CD4-positive, alpha-beta T cell treated with Interleukin-6 for 4 hours (primary cell): ENCODE results near the gene LSR.
A peak's percentile ranks its signal among the peaks of the same experiment; 100 is the strongest.

ENCODE experiments used
- DNase-seq: peaks from one replicate; pipeline ENCODE4 v3.0.0-alpha.2; 2020; ENCODE audit warnings: mixed read lengths

Gene LSR

GRCh38 chr19:35288331-35288730, 39.5 kb downstream of the LSR start:
- DNase-seq: no peak

DNA sequence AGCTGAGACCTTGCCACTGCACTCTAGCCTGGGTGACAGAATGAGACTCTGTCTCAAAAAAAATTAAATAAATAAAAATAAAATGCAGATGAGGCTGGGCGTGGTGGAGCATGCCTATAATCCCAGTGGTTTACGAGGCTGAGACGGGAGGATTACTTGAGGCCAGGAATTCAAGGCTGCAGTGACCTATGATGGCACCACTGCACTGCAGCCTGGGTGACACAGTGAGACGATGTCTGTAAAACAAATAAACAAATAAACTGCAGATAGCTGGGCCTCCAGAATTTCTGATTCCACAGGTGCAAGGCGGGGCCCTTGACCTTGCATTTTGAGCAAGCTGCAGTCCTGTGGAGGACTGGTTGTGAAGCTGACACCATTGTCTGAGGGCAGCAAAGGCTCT, 40.1 kb downstream of the LSR start:
- no peak for DNase-seq

- DNase-seq: no peak
Measured at GRCh38 chr19:35290381-35291127, 41.8 kb downstream of the LSR start.

GRCh38 chr19:35291259-35291658, 42.5 kb downstream of the LSR start:
- DNase-seq: no peak

GRCh38 chr19:35291916-35292315, 43.1 kb downstream of the LSR start, which contains the start of gene MAG:
MAG (plus strand) TSS chr19:35292161; CDS start chr19:35295409, 3,248 bp downstream.
- DNase-seq: no peak

- no peak for DNase-seq
Measured at GRCh38 chr19:35292421-35293362, 43.9 kb downstream of the LSR start.

DNA sequence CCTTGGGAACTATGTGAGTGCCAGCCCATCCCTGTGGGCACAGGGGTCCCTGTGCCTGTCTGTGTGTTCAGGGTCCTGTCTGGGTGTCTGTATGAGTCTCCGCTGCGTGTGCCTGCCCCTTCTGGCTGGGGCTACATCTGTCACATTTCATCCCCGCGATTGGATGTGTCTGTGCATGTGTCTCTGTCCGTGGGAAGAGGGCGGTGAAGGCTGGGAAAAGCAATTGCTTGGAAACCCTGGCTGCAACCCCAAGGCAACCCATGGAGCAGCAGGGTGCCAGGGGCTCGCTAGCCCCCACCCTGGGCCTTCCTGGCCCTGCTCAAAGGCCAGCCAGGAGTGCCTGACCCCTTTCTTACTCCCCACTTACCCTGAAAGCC, 44.5 kb downstream of the LSR start:
- DNase-seq: no peak

- DNase-seq: no peak
Measured at GRCh38 chr19:35293808-35294207, 45.0 kb downstream of the LSR start.

DNA sequence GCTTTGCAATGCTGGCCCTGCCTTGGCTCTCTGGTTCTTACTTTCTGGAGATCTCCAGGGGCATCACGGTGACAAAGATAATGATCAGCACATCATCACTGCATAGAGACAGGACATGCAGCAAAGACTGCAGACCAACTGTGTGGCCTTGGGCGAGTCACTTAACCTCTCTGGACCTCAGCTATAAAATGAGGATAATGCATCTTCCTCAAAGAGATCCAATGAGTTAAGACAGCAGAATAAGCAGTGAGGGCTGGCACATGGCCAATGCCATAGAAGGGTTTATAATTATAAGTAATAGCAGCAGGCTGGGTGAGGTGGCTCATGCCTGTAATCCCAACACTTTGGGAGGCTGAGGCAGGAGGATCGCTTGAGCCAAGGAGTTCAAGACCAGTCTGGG, 45.5 kb downstream of the LSR start:
- no peak for DNase-seq

DNA sequence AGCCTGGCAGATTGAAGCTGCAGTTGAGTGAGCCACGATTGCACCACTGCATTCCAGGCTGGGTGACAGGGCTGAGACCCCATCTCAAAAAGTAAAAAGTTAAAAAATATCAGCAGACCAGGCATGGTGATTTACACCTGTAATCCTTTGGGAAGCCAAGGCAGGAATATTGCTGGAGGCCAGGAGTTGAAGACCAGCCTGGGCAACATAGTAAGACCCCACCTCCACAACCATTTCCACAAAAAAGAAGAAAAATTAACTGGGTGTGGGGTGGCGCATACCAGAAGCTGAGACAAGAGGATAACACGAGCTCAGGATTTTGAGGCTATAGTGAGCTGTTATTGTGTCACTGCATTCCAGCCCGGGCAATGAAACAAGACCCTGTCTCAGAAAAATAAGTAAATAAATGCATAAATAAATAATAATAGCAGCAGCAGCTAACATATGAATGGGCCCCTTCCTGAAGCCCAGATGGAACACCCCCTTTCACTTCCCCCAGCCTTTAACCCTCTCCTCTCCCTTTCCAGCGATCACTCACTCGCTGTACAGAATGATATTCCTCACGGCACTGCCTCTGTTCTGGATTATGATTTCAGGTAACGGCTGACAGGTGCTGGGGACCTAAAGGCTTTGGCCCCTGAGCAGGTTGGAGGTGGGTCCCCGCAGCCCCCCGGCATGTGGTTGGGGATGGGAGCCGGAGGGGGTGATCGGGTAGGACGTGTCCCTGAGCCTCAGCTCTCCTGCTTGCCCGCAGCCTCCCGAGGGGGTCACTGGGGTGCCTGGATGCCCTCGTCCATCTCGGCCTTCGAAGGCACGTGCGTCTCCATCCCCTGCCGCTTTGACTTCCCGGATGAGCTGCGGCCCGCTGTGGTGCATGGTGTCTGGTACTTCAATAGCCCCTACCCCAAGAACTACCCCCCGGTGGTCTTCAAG, 46.3 kb downstream of the LSR start:
- no peak for DNase-seq

GRCh38 chr19:35295792-35296462, 47.1 kb downstream of the LSR start:
- peak; percentile 58 for DNase-seq

GRCh38 chr19:35296644-35297514, 48.1 kb downstream of the LSR start:
- DNase-seq: no peak

DNA sequence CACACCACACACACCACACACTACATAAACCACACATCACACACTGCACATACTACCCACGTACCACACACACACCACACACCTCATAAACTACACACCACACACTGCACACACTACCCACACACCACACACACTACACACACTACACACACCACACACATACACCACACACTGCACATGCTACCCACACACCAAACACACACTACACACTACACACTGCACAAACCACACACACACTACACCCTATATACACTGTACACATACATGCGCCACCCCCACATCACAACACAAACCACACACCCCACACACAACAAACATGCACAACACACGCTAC, 48.7 kb downstream of the LSR start:
- DNase-seq: no peak

GRCh38 chr19:35297922-35298321, 49.1 kb downstream of the LSR start:
- DNase-seq: no peak

GRCh38 chr19:35298561-35298972, 49.8 kb downstream of the LSR start:
- no peak for DNase-seq

DNA sequence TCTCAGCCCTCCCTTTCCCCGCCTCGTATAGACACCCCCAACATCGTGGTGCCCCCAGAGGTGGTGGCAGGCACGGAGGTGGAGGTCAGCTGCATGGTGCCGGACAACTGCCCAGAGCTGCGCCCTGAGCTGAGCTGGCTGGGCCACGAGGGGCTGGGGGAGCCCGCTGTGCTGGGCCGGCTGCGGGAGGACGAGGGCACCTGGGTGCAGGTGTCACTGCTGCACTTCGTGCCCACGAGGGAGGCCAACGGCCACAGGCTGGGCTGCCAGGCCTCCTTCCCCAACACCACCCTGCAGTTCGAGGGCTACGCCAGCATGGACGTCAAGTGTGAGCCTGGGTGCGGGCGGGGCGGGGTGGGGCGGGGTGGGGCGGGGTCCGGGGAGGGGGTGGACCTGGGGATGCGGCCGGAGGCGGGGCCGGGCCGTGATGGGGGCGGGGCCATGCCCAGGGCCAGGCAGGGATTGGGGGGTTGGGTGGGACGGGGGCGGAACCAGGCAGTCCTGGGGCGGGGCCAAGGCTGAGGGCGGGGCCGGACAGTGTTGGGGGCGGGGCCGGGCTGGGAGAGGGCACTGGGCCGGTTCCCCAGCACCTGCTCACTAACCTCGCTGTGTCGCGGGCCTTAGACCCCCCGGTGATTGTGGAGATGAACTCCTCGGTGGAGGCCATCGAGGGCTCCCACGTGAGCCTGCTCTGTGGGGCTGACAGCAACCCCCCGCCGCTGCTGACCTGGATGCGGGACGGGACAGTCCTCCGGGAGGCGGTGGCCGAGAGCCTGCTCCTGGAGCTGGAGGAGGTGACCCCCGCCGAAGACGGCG, 50.9 kb downstream of the LSR start:
- no peak for DNase-seq

GRCh38 chr19:35300339-35300649, 51.5 kb downstream of the LSR start:
- DNase-seq: no peak

- DNase-seq: no peak
Measured at GRCh38 chr19:35301961-35302360, 53.2 kb downstream of the LSR start.

DNA sequence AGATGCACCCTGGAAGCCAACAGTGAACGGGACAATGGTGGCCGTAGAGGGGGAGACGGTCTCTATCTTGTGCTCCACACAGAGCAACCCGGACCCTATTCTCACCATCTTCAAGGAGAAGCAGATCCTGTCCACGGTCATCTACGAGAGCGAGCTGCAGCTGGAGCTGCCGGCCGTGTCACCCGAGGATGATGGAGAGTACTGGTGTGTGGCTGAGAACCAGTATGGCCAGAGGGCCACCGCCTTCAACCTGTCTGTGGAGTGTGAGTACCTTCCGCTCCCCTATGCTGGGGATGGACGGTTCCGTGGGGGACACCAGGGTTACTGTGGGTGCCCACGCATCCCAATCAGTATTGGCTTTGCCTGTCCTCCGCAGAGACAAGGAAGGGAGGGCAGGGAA, 53.6 kb downstream of the LSR start:
- DNase-seq: no peak

DNA sequence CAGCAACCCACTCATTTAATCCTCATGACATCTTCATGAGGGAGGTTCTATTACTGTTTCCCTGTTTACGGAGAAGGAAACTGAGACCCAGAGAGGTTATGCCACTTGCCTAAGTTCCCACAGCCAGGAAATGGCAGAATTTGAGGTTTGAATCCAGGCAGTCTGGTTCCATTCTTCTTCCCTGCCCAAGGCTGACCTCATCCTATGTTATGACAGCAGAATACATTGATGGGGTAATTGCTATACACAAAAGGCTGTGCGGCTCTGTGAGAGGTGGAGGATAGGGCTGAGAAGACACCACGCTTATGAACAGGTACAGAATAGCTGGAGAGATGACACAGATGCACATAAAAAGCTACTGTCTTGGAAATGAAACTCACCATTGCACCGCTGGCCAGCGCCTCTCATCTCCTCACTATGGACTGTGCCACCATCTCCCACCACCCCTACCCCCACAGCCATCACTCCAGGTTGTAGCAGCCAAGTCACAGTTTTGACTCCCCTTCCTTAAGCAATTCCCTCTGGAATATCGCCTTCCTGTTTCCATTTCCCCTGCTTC, 54.6 kb downstream of the LSR start:
- DNase-seq: no peak
